HEK293 (cell line): ENCODE results near the gene DDAH1.

Experiments
- CTCF ChIA-PET: fragments of 350-600 bp; formaldehyde crosslinking; extraction: SDS; loops from one replicate; lab custom pipeline; 2021; ENCODE audit warnings: antibody characterized with exemption; lab: Yijun Ruan, JAX
- POLR2A ChIA-PET: fragments of 300-600 bp; formaldehyde crosslinking; extraction: SDS; loops from one replicate; lab custom pipeline; 2020; ENCODE audit warnings: antibody characterized with exemption, inconsistent platforms; lab: Yijun Ruan, JAX
- H3K27ac ChIP-seq: fragments of 200-500 bp; sonication (Bioruptor generic); 2 replicates; pipeline ENCODE4 v1.5.1; 2014; ENCODE audit warnings: low read depth, low read length, control low read depth, inconsistent platforms; ENCODE audit errors: extremely low read depth
- H3K36me3 ChIP-seq, 2 experiments: fragments of 200-500 bp in 1 of 2; sonication (Bioruptor generic) in 1 of 2; 1 replicate in 1 of 2; 2 replicates in 1 of 2; pipeline ENCODE4 v1.5.1; 2014 to 2017; ENCODE audit warnings: inconsistent platforms in 2 of 2, low read length in 2 of 2; ENCODE audit not compliant: control insufficient read depth in 2 of 2, insufficient read depth in 1 of 2
- H3K4me1 ChIP-seq: fragments of 200-500 bp; sonication (Bioruptor generic); 2 replicates; pipeline ENCODE4 v1.5.1; 2014; ENCODE audit warnings: mild to moderate bottlenecking, low read length, inconsistent platforms; ENCODE audit not compliant: control insufficient read depth, insufficient read depth
- H3K4me3 ChIP-seq: 2 replicates; pipeline ENCODE4 v1.5.1; 2011; ENCODE audit warnings: low read depth, mild to moderate bottlenecking, control low read depth, low read length, moderate library complexity
- H3K9me3 ChIP-seq: fragments of 200-500 bp; sonication (Bioruptor generic); 2 replicates; pipeline ENCODE4 v1.5.1; 2014; ENCODE audit warnings: low read depth, low read length, inconsistent platforms; ENCODE audit not compliant: control insufficient read depth, insufficient read depth
- EGR2 ChIP-seq: fragments of 450-650 bp; formaldehyde crosslinking; IDR thresholded peaks from 2 replicates; pipeline ENCODE4 v1.5.1; 2016; ENCODE audit warnings: low read depth, missing biosample characterization, missing genetic modification characterization
- HOXC10 ChIP-seq: sonication (generic); formaldehyde crosslinking; IDR thresholded peaks from 2 replicates; pipeline ENCODE4 v1.8.1; 2023; ENCODE audit warnings: mild to moderate bottlenecking, missing genetic modification reagents
- IKZF3 ChIP-seq: fragments of 450-650 bp; IDR thresholded peaks from 2 replicates; pipeline ENCODE4 v1.5.0; 2018; ENCODE audit warnings: missing biosample characterization, mild to moderate bottlenecking, missing genetic modification characterization, moderate library complexity
- KLF1 ChIP-seq: fragments of 450-650 bp; formaldehyde crosslinking; IDR thresholded peaks from 2 replicates; pipeline ENCODE4 v1.5.1; 2016; ENCODE audit warnings: missing biosample characterization, missing genetic modification characterization
- KLF16 ChIP-seq: fragments of 450-650 bp; formaldehyde crosslinking; IDR thresholded peaks from 2 replicates; pipeline ENCODE4 v1.5.1; 2017; ENCODE audit warnings: missing biosample characterization, missing genetic modification characterization
- PRDM1 ChIP-seq: fragments of 450-650 bp; formaldehyde crosslinking; IDR thresholded peaks from 2 replicates; pipeline ENCODE4; 2016; ENCODE audit warnings: missing biosample characterization, missing genetic modification characterization
- SETDB1 ChIP-seq: IDR thresholded peaks from one replicate; pipeline ENCODE4 v1.6.1; 2017; ENCODE audit warnings: mild to moderate bottlenecking, low read length, moderate library complexity, mixed read lengths; ENCODE audit not compliant: insufficient read length
- WT1 ChIP-seq: fragments of 450-650 bp; formaldehyde crosslinking; IDR thresholded peaks from 2 replicates; pipeline ENCODE4 v1.5.1; 2016; ENCODE audit warnings: missing biosample characterization, missing genetic modification characterization
- ZNF112 ChIP-seq: fragments of 450-650 bp; formaldehyde crosslinking; IDR thresholded peaks from 2 replicates; pipeline ENCODE4 v1.5.0; 2017; ENCODE audit warnings: missing biosample characterization, missing genetic modification characterization
- ZNF114 ChIP-seq: fragments of 450-650 bp; formaldehyde crosslinking; IDR thresholded peaks from 2 replicates; pipeline ENCODE4 v1.5.0; 2017; ENCODE audit warnings: missing biosample characterization, missing genetic modification characterization
- ZNF175 ChIP-seq: fragments of 450-650 bp; formaldehyde crosslinking; IDR thresholded peaks from 2 replicates; pipeline ENCODE4 v1.5.1; 2016; ENCODE audit warnings: missing biosample characterization, missing genetic modification characterization
- ZNF202 ChIP-seq: fragments of 450-650 bp; formaldehyde crosslinking; IDR thresholded peaks from 2 replicates; pipeline ENCODE4 v1.5.1; 2016; ENCODE audit warnings: missing biosample characterization, missing genetic modification characterization, borderline replicate concordance
- ZNF521 ChIP-seq: fragments of 450-650 bp; formaldehyde crosslinking; IDR thresholded peaks from 2 replicates; pipeline ENCODE4 v1.5.1; 2017; ENCODE audit warnings: missing biosample characterization, mild to moderate bottlenecking, missing genetic modification characterization
- ZNF544 ChIP-seq: fragments of 450-650 bp; formaldehyde crosslinking; IDR thresholded peaks from 2 replicates; pipeline ENCODE4 v1.5.0; 2017; ENCODE audit warnings: missing biosample characterization, missing genetic modification characterization
- ZNF560 ChIP-seq: fragments of 450-650 bp; formaldehyde crosslinking; IDR thresholded peaks from 2 replicates; pipeline ENCODE4 v1.5.1; 2017; ENCODE audit warnings: missing biosample characterization, missing genetic modification characterization, borderline replicate concordance
- ZNF571 ChIP-seq: fragments of 450-650 bp; formaldehyde crosslinking; IDR thresholded peaks from 2 replicates; pipeline ENCODE4 v1.5.0; 2017; ENCODE audit warnings: missing biosample characterization, missing genetic modification characterization
- ZNF596 ChIP-seq: fragments of 450-650 bp; IDR thresholded peaks from 2 replicates; pipeline ENCODE4 v1.5.0; 2018; ENCODE audit warnings: missing biosample characterization, mild to moderate bottlenecking, missing genetic modification characterization, moderate library complexity
- ZNF629 ChIP-seq: fragments of 450-650 bp; formaldehyde crosslinking; IDR thresholded peaks from 2 replicates; pipeline ENCODE4 v1.5.1; 2017; ENCODE audit warnings: missing biosample characterization, missing genetic modification characterization
- ZNF654 ChIP-seq: fragments of 450-650 bp; formaldehyde crosslinking; IDR thresholded peaks from 2 replicates; pipeline ENCODE4 v1.5.1; 2016; ENCODE audit warnings: low read depth, missing biosample characterization, missing genetic modification characterization
- ZNF777 ChIP-seq: fragments of 450-650 bp; formaldehyde crosslinking; IDR thresholded peaks from 2 replicates; pipeline ENCODE4 v1.5.1; 2017; ENCODE audit warnings: missing biosample characterization, missing genetic modification characterization, borderline replicate concordance
- ZNF843 ChIP-seq: fragments of 450-650 bp; formaldehyde crosslinking; IDR thresholded peaks from 2 replicates; pipeline ENCODE4 v1.5.1; 2016; ENCODE audit warnings: missing biosample characterization, missing genetic modification characterization
- ZSCAN16 ChIP-seq: fragments of 450-650 bp; formaldehyde crosslinking; IDR thresholded peaks from 2 replicates; pipeline ENCODE4 v1.5.1; 2016; ENCODE audit warnings: missing biosample characterization, missing genetic modification characterization
- ZSCAN23 ChIP-seq: fragments of 450-650 bp; formaldehyde crosslinking; IDR thresholded peaks from 2 replicates; pipeline ENCODE4 v1.5.1; 2016; ENCODE audit warnings: missing biosample characterization, missing genetic modification characterization
- TF ChIP-seq, protein P1 (sequence below): fragments of 450-650 bp; formaldehyde crosslinking; IDR thresholded peaks from 2 replicates; pipeline ENCODE4 v1.5.1; 2016; ENCODE audit warnings: missing biosample characterization, missing genetic modification characterization, borderline replicate concordance
- TF ChIP-seq, protein P2 (sequence below): fragments of 450-650 bp; formaldehyde crosslinking; IDR thresholded peaks from 2 replicates; pipeline ENCODE4 v1.5.1; 2016; ENCODE audit warnings: missing biosample characterization, missing genetic modification characterization
- TF ChIP-seq, protein P3 (sequence below): fragments of 450-650 bp; formaldehyde crosslinking; IDR thresholded peaks from 2 replicates; pipeline ENCODE4 v1.5.1; 2016; ENCODE audit warnings: missing biosample characterization, missing genetic modification characterization
- TF ChIP-seq, protein P4 (sequence below): fragments of 450-650 bp; formaldehyde crosslinking; IDR thresholded peaks from 2 replicates; pipeline ENCODE4 v1.5.1; 2016; ENCODE audit warnings: missing biosample characterization, missing genetic modification characterization, borderline replicate concordance

The DDAH1 gene

DNA sequence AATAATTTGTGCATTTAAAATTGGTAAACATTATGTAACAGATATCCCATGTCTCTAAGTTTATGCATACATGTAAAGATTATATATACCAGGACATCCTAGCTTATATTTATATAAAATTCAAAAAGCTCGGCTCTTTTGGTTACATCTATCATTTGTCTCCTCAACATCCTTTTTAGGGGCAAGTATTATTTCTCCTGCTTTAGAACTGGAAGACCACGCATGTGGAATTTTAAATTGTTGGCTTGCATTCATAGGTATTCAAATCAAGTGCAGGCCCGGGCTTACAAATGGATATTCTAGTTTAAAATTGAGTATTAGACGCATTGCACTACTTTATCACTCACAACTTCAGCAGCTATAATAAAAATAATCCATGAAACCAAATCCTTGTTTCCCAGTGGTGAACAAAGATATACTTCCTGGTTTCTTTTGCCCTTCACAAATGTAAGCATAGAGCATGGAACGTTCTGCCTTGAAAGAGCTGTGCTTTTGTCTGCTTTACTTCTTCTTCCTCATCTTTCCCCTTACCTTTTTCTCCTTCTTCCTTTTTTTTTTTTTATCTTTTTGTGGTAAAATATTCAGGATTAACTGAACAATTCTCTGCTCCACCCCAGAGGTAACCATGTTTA is 57.1 kb downstream of the DDAH1 start (continued):
- TF ChIP-seq ZNF560 (tag by site-specific recombination), result no peak
- TF ChIP-seq ZNF571 (tag by site-specific recombination), result no peak
- no peak for TF ChIP-seq ZSCAN23 (tag by site-specific recombination)
- TF ChIP-seq ZNF112 (tag by site-specific recombination), result no peak
- no peak for TF ChIP-seq ZNF596 (tag by site-specific recombination)
- no peak for TF ChIP-seq ZNF202 (tag by site-specific recombination)
- TF ChIP-seq ZNF114 (tag by site-specific recombination), result no peak
- no peak for TF ChIP-seq IKZF3
- no peak for TF ChIP-seq ZNF654 (tag by site-specific recombination)
- no peak for TF ChIP-seq ZNF544 (tag by site-specific recombination)
- TF ChIP-seq, all 188 proteins: peak for 0

DNA sequence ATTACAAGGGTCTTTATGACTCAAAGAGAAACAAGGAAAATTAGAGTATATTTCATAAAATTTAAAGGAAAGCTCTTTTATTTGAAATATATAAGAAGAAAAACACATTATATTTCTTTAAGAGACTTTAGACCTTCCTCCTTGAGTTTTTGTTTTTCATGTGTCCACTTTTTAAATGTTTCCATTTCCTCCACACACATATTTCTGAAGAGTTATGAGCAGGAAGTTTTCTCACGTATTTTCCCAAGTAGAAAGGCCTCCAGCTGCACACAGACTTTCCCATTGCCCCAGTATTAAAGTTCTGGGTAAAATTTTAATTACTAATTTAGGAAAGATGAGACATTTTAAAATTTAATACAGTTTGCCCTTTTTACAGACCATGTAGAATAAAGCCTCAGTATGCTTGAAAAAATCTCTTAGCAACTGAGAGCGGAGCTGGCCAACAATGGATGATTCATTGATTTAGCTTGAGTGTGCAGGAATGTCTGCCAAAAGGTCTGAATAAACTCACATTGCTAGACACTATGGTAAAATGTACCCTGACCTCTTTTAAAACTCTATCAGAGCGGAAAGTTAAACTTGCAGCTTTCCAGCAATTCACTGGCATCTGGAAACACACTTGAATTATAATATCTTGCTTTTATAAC is 57.9 kb downstream of the DDAH1 start:
- H3K4me3 ChIP-seq, result no peak overlapping the region
- no peaks in the 10 kb centered on the region for H3K4me1 ChIP-seq
- no peak for TF ChIP-seq PRDM1
- TF ChIP-seq, protein P1, sequence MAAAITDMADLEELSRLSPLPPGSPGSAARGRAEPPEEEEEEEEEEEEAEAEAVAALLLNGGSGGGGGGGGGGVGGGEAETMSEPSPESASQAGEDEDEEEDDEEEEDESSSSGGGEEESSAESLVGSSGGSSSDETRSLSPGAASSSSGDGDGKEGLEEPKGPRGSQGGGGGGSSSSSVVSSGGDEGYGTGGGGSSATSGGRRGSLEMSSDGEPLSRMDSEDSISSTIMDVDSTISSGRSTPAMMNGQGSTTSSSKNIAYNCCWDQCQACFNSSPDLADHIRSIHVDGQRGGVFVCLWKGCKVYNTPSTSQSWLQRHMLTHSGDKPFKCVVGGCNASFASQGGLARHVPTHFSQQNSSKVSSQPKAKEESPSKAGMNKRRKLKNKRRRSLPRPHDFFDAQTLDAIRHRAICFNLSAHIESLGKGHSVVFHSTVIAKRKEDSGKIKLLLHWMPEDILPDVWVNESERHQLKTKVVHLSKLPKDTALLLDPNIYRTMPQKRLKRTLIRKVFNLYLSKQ (tag by site-specific recombination), result no peak
- TF ChIP-seq ZNF175 (tag by site-specific recombination), result no peak
- no peak for TF ChIP-seq KLF1 (tag by site-specific recombination)
- TF ChIP-seq KLF16 (tag by site-specific recombination), result no peak
- TF ChIP-seq HOXC10 (CRISPR knock-in tag), result no peak
- TF ChIP-seq SETDB1, result no peak
- TF ChIP-seq ZNF629 (tag by site-specific recombination), result no peak
- no peak for TF ChIP-seq ZNF843
- TF ChIP-seq, protein P2, sequence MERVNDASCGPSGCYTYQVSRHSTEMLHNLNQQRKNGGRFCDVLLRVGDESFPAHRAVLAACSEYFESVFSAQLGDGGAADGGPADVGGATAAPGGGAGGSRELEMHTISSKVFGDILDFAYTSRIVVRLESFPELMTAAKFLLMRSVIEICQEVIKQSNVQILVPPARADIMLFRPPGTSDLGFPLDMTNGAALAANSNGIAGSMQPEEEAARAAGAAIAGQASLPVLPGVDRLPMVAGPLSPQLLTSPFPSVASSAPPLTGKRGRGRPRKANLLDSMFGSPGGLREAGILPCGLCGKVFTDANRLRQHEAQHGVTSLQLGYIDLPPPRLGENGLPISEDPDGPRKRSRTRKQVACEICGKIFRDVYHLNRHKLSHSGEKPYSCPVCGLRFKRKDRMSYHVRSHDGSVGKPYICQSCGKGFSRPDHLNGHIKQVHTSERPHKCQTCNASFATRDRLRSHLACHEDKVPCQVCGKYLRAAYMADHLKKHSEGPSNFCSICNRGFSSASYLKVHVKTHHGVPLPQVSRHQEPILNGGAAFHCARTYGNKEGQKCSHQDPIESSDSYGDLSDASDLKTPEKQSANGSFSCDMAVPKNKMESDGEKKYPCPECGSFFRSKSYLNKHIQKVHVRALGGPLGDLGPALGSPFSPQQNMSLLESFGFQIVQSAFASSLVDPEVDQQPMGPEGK (tag by site-specific recombination), result no peak
- CTCF ChIA-PET, result interaction anchor here (0.5 to 3.1 kb wide), 6 partner anchors 9 to 99 kb away, joined by 3 to 10 read pairs (median 3); no protein-coding TSS in a partner anchor
- POLR2A ChIA-PET, result no interaction called here
- no peak overlapping the region for H3K27ac ChIP-seq
- H3K9me3 ChIP-seq, result no peaks in the 10 kb centered on the region
- H3K36me3 ChIP-seq, result no peaks in the 10 kb centered on the region

DNA sequence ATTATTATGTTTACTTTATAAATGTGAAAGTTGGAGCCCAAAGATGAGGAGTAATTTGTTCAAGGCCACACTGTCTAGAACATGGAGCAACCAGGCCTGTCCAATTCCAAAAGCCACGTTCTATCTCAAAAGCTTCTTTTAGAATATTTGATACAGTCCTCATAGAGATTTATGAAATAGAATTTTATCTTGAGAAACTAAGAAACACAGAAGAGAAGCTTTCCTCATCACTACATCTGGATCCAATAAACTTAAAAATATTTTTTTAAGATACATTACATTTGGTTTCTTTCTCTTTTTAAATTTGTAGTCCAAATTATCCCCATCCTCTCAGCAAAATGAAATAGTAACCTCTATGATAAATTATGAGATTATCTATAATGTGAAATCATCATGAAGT is 58.9 kb downstream of the DDAH1 start:
- POLR2A ChIA-PET, result interaction anchor here (0.7 kb wide), 1 partner anchor 41 kb away, joined by 4 read pairs; no protein-coding TSS in a partner anchor
- no peak overlapping the region for H3K4me3 ChIP-seq
- no peaks in the 10 kb centered on the region for H3K36me3 ChIP-seq
- H3K9me3 ChIP-seq, result no peaks in the 10 kb centered on the region
- CTCF ChIA-PET, result interaction anchor here (0.5 to 3.1 kb wide), 3 partner anchors 12 to 98 kb away, joined by 3 to 10 read pairs (median 3); no protein-coding TSS in a partner anchor
- H3K27ac ChIP-seq, result no peak overlapping the region
- H3K4me1 ChIP-seq, result no peaks in the 10 kb centered on the region
- TF ChIP-seq ZNF521 (tag by site-specific recombination), result no peak
- TF ChIP-seq ZSCAN16, result no peak
- no peak for TF ChIP-seq ZNF112 (tag by site-specific recombination)
- no peak for TF ChIP-seq WT1
- TF ChIP-seq KLF16 (tag by site-specific recombination), result no peak
- no peak for TF ChIP-seq ZNF777 (tag by site-specific recombination)
- TF ChIP-seq, protein P3, sequence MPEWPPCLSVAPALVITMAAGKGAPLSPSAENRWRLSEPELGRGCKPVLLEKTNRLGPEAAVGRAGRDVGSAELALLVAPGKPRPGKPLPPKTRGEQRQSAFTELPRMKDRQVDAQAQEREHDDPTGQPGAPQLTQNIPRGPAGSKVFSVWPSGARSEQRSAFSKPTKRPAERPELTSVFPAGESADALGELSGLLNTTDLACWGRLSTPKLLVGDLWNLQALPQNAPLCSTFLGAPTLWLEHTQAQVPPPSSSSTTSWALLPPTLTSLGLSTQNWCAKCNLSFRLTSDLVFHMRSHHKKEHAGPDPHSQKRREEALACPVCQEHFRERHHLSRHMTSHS, result no peak
- TF ChIP-seq EGR2, result no peak
- TF ChIP-seq, protein P4, sequence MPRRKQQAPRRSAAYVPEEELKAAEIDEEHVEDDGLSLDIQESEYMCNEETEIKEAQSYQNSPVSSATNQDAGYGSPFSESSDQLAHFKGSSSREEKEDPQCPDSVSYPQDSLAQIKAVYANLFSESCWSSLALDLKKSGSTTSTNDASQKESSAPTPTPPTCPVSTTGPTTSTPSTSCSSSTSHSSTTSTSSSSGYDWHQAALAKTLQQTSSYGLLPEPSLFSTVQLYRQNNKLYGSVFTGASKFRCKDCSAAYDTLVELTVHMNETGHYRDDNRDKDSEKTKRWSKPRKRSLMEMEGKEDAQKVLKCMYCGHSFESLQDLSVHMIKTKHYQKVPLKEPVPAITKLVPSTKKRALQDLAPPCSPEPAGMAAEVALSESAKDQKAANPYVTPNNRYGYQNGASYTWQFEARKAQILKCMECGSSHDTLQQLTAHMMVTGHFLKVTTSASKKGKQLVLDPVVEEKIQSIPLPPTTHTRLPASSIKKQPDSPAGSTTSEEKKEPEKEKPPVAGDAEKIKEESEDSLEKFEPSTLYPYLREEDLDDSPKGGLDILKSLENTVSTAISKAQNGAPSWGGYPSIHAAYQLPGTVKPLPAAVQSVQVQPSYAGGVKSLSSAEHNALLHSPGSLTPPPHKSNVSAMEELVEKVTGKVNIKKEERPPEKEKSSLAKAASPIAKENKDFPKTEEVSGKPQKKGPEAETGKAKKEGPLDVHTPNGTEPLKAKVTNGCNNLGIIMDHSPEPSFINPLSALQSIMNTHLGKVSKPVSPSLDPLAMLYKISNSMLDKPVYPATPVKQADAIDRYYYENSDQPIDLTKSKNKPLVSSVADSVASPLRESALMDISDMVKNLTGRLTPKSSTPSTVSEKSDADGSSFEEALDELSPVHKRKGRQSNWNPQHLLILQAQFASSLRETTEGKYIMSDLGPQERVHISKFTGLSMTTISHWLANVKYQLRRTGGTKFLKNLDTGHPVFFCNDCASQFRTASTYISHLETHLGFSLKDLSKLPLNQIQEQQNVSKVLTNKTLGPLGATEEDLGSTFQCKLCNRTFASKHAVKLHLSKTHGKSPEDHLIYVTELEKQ (tag by site-specific recombination), result no peak
